ENCODE results near the gene FAM193A.
"Not testable (repeated sequence)": the region's sequence is repeated elsewhere in the genome, so short reads cannot be mapped to it uniquely, and the experiment has no call there.

FAM193A gene

GRCh38 chr4:2671267-2671895 lies 134.9 kb downstream of the FAM193A start:
- TF ChIP-seq EZH2 (IDR thresholded peaks at IDR 0.05) (no peak), POLR2AphosphoS5 (IDR thresholded peaks at IDR 0.05; ENCODE audit: borderline replicate concordance, low read depth, low read length) (no peak), FOXP2 (optimal IDR thresholded peaks at IDR 0.05; ENCODE audit: control extremely low read depth, extremely low read length, insufficient read depth) (no peak)
- H3K27ac ChIP-seq = peak overlapping the region; percentile 13; the same call in 1 of the 2 replicates
- peaks cover 57% of the 10 kb centered on the region for H3K36me3 ChIP-seq (ENCODE audit: insufficient read depth, low read length)
- no peak overlapping the region for H3K9ac ChIP-seq (ENCODE audit: insufficient read length)
- no peaks in the 10 kb centered on the region for H3K9me3 ChIP-seq (ENCODE audit: low read depth, low read length)
- no peak overlapping the region for H3K4me3 ChIP-seq
- no peak for DNase-seq (ENCODE audit: low read depth, low spot score)

DNA sequence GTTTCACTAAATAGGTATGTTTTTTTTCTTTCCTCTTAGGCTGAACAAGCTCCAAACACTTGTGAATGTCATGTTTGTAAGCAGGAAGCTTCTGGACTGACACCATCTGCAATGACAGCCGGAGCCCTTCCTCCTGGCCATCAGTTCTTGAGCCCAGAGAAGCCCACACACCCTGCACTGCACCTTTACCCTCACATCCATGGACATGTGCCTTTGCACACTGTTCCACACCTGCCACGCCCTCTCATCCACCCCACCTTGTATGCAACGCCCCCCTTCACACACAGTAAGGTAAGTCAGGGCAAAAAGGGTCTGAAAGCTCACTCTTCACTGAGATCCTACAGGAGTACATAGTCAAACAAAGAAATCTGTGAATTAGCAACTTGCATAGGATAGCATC lies 135.6 kb downstream of the FAM193A start:
- H3K9ac ChIP-seq (ENCODE audit: insufficient read length) = no peak overlapping the region
- no peak overlapping the region for H3K4me3 ChIP-seq
- H3K36me3 ChIP-seq (ENCODE audit: insufficient read depth, low read length) = peaks cover 60% of the 10 kb centered on the region
- no peak for DNase-seq (ENCODE audit: low read depth, low spot score)
- H3K27ac ChIP-seq = peak overlapping the region; percentile 13; the same call in 1 of the 2 replicates
- TF ChIP-seq FOXP2 (optimal IDR thresholded peaks at IDR 0.05; ENCODE audit: control extremely low read depth, extremely low read length, insufficient read depth) (no peak), EZH2 (IDR thresholded peaks at IDR 0.05) (no peak), POLR2AphosphoS5 (IDR thresholded peaks at IDR 0.05; ENCODE audit: borderline replicate concordance, low read depth, low read length) (no peak)
- H3K9me3 ChIP-seq (ENCODE audit: low read depth, low read length) = no peaks in the 10 kb centered on the region

GRCh38 chr4:2672700-2673099 lies 136.3 kb downstream of the FAM193A start:
- Histone ChIP-seq H3K27ac (0 out of 2 replicates have a peak overlapping the region, but pooled peaks have one; percentile 23), H3K36me3 (ENCODE audit: insufficient read depth, low read length) (peaks cover 63% of the 10 kb centered on the region), H3K4me3 (no peak overlapping the region), H3K9ac (ENCODE audit: insufficient read length) (no peak overlapping the region), H3K9me3 (ENCODE audit: low read depth, low read length) (no peaks in the 10 kb centered on the region)
- TF ChIP-seq FOXP2 (optimal IDR thresholded peaks at IDR 0.05; ENCODE audit: control extremely low read depth, extremely low read length, insufficient read depth) = no peak
- TF ChIP-seq POLR2AphosphoS5 (IDR thresholded peaks at IDR 0.05; ENCODE audit: borderline replicate concordance, low read depth, low read length) = no peak
- no peak for TF ChIP-seq EZH2 (IDR thresholded peaks at IDR 0.05)
- DNase-seq (ENCODE audit: low read depth, low spot score) = no peak

GRCh38 chr4:2673157-2673556 lies 136.7 kb downstream of the FAM193A start:
- Histone ChIP-seq H3K36me3 (ENCODE audit: insufficient read depth, low read length) (peaks cover 63% of the 10 kb centered on the region), H3K4me3 (no peak overlapping the region), H3K9me3 (ENCODE audit: low read depth, low read length) (no peaks in the 10 kb centered on the region), H3K27ac (no peak overlapping the region), H3K9ac (ENCODE audit: insufficient read length) (no peak overlapping the region)
- no peak for DNase-seq (ENCODE audit: low read depth, low spot score)
- TF ChIP-seq FOXP2 (optimal IDR thresholded peaks at IDR 0.05; ENCODE audit: control extremely low read depth, extremely low read length, insufficient read depth) (no peak), POLR2AphosphoS5 (IDR thresholded peaks at IDR 0.05; ENCODE audit: borderline replicate concordance, low read depth, low read length) (no peak), EZH2 (IDR thresholded peaks at IDR 0.05) (no peak)

DNA sequence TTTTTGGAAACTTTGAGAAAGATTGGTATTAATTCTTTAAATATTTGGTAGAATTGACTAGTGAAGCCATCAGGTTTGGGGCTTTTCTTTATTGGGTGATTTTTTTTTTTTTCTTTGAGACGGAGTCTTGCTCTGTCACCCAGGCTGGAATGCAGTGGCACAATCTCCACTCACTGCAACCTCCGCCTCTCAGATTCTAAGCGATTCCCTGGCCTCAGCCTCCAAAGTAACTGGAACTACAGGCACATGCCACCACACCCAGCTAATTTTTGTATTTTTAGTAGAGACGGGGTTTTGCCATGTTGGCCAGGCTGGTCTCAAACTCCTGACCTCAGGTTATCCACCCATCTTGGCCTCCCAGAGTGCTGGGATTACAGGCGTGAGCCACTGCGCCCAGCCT lies 143.3 kb downstream of the FAM193A start:
- not testable (repeated sequence) for H3K9me3 ChIP-seq (ENCODE audit: low read depth, low read length); H3K9ac ChIP-seq (ENCODE audit: insufficient read length); H3K4me3 ChIP-seq; H3K27ac ChIP-seq; DNase-seq (ENCODE audit: low read depth, low spot score)
- peaks cover 52% of the 10 kb centered on the region for H3K36me3 ChIP-seq (ENCODE audit: insufficient read depth, low read length)

GRCh38 chr4:2684486-2684885 lies 148.0 kb downstream of the FAM193A start:
- H3K9me3 ChIP-seq (ENCODE audit: low read depth, low read length) = no peaks in the 10 kb centered on the region
- no peak for DNase-seq (ENCODE audit: low read depth, low spot score)
- no peak overlapping the region for H3K4me3 ChIP-seq
- H3K36me3 ChIP-seq (ENCODE audit: insufficient read depth, low read length) = peaks cover 64% of the 10 kb centered on the region
- TF ChIP-seq EZH2 (IDR thresholded peaks at IDR 0.05) (no peak), POLR2AphosphoS5 (IDR thresholded peaks at IDR 0.05; ENCODE audit: borderline replicate concordance, low read depth, low read length) (no peak), FOXP2 (optimal IDR thresholded peaks at IDR 0.05; ENCODE audit: control extremely low read depth, extremely low read length, insufficient read depth) (no peak)
- H3K27ac ChIP-seq = no peak overlapping the region
- H3K9ac ChIP-seq (ENCODE audit: insufficient read length) = no peak overlapping the region

DNA sequence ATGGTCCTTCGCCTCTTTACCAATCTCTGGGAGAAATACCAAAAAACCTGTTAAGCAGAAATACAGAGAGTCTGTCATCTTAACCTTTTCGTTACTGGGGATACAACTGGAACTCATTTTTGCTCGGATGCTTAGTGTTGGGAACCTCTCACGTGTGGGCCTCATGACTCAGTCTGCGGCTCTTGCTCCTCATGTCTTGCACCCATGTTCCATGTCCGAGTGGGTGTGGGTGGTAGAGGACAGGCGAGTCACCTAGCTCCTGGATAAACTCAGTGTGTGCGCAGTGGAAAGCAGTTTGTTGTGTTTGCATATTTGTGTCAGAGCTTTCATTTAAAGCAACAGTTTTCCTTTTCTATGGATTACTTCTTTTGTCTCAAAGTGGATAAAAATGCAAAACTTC lies 149.1 kb downstream of the FAM193A start:
- Histone ChIP-seq H3K9me3 (ENCODE audit: low read depth, low read length) (no peaks in the 10 kb centered on the region), H3K36me3 (ENCODE audit: insufficient read depth, low read length) (peaks cover 74% of the 10 kb centered on the region), H3K9ac (ENCODE audit: insufficient read length) (no peak overlapping the region), H3K27ac (no peak overlapping the region), H3K4me3 (no peak overlapping the region)
- TF ChIP-seq EZH2 (IDR thresholded peaks at IDR 0.05) (no peak), FOXP2 (optimal IDR thresholded peaks at IDR 0.05; ENCODE audit: control extremely low read depth, extremely low read length, insufficient read depth) (no peak), POLR2AphosphoS5 (IDR thresholded peaks at IDR 0.05; ENCODE audit: borderline replicate concordance, low read depth, low read length) (no peak)
- DNase-seq (ENCODE audit: low read depth, low spot score) = no peak

DNA sequence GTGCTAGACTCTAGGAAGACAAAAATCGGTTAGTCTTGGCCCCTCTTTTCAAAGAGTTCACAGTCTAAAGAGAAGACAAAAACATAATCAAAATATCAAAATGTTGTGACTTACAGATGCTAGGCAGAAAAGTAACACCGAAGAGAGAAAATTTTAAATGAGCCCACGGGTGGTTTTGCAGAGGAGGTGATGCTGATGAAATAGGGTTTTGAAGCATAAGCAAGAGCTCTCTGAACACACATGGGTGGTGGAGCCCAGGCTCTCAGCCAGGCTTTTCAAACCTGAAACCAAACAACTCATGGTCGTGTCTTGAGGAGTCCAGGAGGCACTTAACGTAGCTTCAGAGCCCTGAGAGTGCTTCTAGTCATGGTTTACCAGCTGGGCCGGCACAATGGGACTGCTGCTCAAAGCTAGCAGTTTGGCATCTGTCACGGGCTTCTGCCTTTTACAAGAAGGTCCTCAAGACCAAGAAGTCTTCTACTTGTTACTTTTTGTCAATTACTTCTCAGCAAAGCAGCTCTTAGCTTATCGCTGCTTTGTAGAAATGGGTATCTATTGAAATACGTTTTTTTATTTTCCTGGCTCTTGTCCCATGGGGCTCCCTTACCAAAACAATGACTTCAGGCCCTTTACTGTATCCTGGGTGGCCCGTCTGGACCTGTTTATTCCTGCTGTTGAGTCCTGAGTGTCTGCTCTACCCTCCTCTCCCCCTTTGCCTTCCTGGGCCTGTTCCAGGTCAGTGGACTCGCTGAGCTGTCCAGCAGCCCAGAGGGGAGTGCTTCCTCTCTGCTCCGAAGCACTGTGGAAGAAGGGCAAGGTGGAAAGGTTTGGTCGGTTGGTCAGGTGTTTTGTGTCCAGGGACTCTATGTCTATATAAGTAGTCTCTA lies 150.2 kb downstream of the FAM193A start:
- Histone ChIP-seq H3K4me3 (no peak overlapping the region), H3K9me3 (ENCODE audit: low read depth, low read length) (no peaks in the 10 kb centered on the region), H3K36me3 (ENCODE audit: insufficient read depth, low read length) (peaks cover 78% of the 10 kb centered on the region), H3K9ac (ENCODE audit: insufficient read length) (no peak overlapping the region), H3K27ac (no peak overlapping the region)
- DNase-seq (ENCODE audit: low read depth, low spot score) = no peak
- TF ChIP-seq POLR2AphosphoS5 (IDR thresholded peaks at IDR 0.05; ENCODE audit: borderline replicate concordance, low read depth, low read length) (no peak), EZH2 (IDR thresholded peaks at IDR 0.05) (no peak), FOXP2 (optimal IDR thresholded peaks at IDR 0.05; ENCODE audit: control extremely low read depth, extremely low read length, insufficient read depth) (no peak)

Measured in SK-N-MC (cell line).